Calu3 (cell line): Measurements from ENCODE around the gene ATG101. TPM values are rescaled to one million over a fixed set of nuclear protein-coding genes. Genes with fewer than 3 reads are reported as not detected.

Experiments used
- BruUV-seq: library from RNA; stranded (reverse); fragments of 400-500 nt; replicated peaks from 2 replicates; lab custom pipeline; 2021; lab: Mats Ljungman, UMichigan
- CTCF ChIA-PET: fragments of 300-600 bp; sonication (Branson Sonifier 250); formaldehyde crosslinking; loops from one replicate; lab custom pipeline; 2022; ENCODE audit warnings: antibody characterized with exemption; lab: Charles Lee
- DNase-seq: peaks from one replicate; pipeline ENCODE4 v3.0.0; 2022
- H3K27ac Mint-ChIP-seq: one replicate; pipeline ENCODE4 v1.8.0; 2022; ENCODE audit warnings: mixed read lengths; ENCODE audit not compliant: unreplicated experiment
- H3K27me3 Mint-ChIP-seq: one replicate; pipeline ENCODE4 v1.8.0; 2022; ENCODE audit warnings: mixed read lengths; ENCODE audit not compliant: unreplicated experiment
- H3K36me3 Mint-ChIP-seq: one replicate; pipeline ENCODE4 v1.8.0; 2022; ENCODE audit warnings: mild to moderate bottlenecking, moderate library complexity, mixed read lengths; ENCODE audit not compliant: insufficient read depth, unreplicated experiment
- H3K4me1 Mint-ChIP-seq: one replicate; pipeline ENCODE4 v1.8.0; 2022; ENCODE audit warnings: mild to moderate bottlenecking, low read depth, mixed read lengths; ENCODE audit not compliant: unreplicated experiment
- H3K4me3 Mint-ChIP-seq: one replicate; pipeline ENCODE4 v1.8.0; 2022; ENCODE audit warnings: mild to moderate bottlenecking, low read depth, moderate library complexity, mixed read lengths; ENCODE audit not compliant: unreplicated experiment
- H3K9me3 Mint-ChIP-seq: one replicate; pipeline ENCODE4 v1.8.0; 2022; ENCODE audit warnings: low read depth, mixed read lengths; ENCODE audit not compliant: unreplicated experiment
- intact Hi-C: fragments of 100-400 bp; cut with micrococcal nuclease; formaldehyde crosslinking; loops from one replicate; pipeline ENCODE4 v1.10.0; 2022; ENCODE audit not compliant: unreplicated experiment
- total RNA-seq: library from RNA; stranded (reverse); gene quantifications from 2 replicates; pipeline ENCODE4 v1.2.3, GENCODE V29; 2022
- TF ChIP-seq, protein P1 (sequence below): fragments of 200-600 bp; IDR thresholded peaks from one replicate; pipeline ENCODE4 v1.8.0; 2022; ENCODE audit warnings: antibody characterized with exemption; ENCODE audit not compliant: unreplicated experiment

ATG101 gene
- total RNA-seq, 1 experiment from 2014 or later: 32.8 TPM

DNA sequence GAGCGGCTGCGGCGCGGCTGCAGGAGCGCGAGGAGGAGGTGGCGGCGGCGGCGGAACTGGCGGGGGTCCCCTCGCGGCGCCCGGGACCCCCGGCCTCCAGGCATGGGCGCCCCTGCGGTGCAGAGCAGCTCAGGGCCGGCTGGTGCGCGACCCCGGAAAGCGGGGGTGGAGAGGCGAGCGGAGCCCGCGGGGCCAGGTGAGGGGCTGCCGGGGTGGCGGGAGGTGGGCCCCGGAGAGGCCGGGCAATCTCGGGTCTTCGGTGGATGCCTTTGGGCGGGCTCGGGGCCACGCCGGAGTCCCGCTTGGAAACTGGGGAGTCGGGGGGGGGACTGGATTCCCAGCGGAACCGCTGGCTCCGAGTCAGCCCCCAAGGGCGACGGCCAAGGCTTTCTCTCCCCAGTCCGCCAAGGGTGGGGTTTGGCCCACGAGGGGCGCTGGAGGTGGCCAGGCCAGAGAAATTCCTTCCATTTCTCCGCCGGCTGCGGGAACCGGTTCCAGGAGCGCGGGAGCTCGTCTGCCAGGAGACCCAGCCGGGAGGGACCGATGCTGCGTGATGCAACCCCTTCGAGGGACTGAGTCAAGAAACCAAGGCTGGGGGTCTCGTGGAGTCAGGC lies 32.4 kb upstream of the ATG101 start:
- CTCF ChIA-PET: interaction anchor here (0.5 to 1.2 kb wide), 3 partner anchors 45 to 796 kb away, joined by 3 to 6 read pairs (median 4); no protein-coding TSS in a partner anchor
- no TSS peak for BruUV-seq

GRCh38 chr12:52038447-52038846 lies 31.3 kb upstream of the ATG101 start:
- intact Hi-C loops: no loop called here

More for the DNA sequence above, 32.4 kb upstream of the ATG101 start:
- peak overlapping the region; percentile 74 for H3K4me3 Mint-ChIP-seq
- intact Hi-C loops: no loop called here
- peaks cover 6% of the 10 kb centered on the region for H3K4me1 Mint-ChIP-seq
- no peaks in the 10 kb centered on the region for H3K9me3 Mint-ChIP-seq
- peak; percentile 58 for DNase-seq
- TF ChIP-seq, protein P1, sequence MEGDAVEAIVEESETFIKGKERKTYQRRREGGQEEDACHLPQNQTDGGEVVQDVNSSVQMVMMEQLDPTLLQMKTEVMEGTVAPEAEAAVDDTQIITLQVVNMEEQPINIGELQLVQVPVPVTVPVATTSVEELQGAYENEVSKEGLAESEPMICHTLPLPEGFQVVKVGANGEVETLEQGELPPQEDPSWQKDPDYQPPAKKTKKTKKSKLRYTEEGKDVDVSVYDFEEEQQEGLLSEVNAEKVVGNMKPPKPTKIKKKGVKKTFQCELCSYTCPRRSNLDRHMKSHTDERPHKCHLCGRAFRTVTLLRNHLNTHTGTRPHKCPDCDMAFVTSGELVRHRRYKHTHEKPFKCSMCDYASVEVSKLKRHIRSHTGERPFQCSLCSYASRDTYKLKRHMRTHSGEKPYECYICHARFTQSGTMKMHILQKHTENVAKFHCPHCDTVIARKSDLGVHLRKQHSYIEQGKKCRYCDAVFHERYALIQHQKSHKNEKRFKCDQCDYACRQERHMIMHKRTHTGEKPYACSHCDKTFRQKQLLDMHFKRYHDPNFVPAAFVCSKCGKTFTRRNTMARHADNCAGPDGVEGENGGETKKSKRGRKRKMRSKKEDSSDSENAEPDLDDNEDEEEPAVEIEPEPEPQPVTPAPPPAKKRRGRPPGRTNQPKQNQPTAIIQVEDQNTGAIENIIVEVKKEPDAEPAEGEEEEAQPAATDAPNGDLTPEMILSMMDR: no peak
- H3K27me3 Mint-ChIP-seq: no peaks in the 10 kb centered on the region
- peak overlapping the region; percentile 58 for H3K27ac Mint-ChIP-seq
- H3K36me3 Mint-ChIP-seq: peaks cover 37% of the 10 kb centered on the region

GRCh38 chr12:52041035-52041434 lies 28.7 kb upstream of the ATG101 start:
- Mint-ChIP-seq H3K27me3 (no peaks in the 10 kb centered on the region), H3K27ac (no peak overlapping the region), H3K4me1 (no peaks in the 10 kb centered on the region), H3K4me3 (no peak overlapping the region), H3K36me3 (peaks cover 38% of the 10 kb centered on the region), H3K9me3 (no peaks in the 10 kb centered on the region)
- intact Hi-C loops: no loop called here
- TF ChIP-seq, protein P1: no peak
- CTCF ChIA-PET: no interaction called here
- BruUV-seq: no TSS peak
- DNase-seq: no peak

More at GRCh38 chr12:52038447-52038846, 31.3 kb upstream of the ATG101 start:
- Mint-ChIP-seq H3K9me3 (no peaks in the 10 kb centered on the region), H3K27me3 (no peaks in the 10 kb centered on the region), H3K4me3 (peak overlapping the region; percentile 74), H3K36me3 (peaks cover 29% of the 10 kb centered on the region), H3K4me1 (no peaks in the 10 kb centered on the region), H3K27ac (no peak overlapping the region)
- BruUV-seq: TSS peak; percentile 76
- no peak for DNase-seq
- TF ChIP-seq, protein P1: no peak
- CTCF ChIA-PET: interaction anchor here (1.0 kb wide), 1 partner anchor 13 kb away, joined by 3 read pairs; the partner anchor contains the start of gene NR4A1

GRCh38 chr12:52041695-52042123 lies 28.1 kb upstream of the ATG101 start:
- DNase-seq: no peak
- Mint-ChIP-seq H3K4me1 (no peaks in the 10 kb centered on the region), H3K4me3 (no peak overlapping the region), H3K27me3 (no peaks in the 10 kb centered on the region), H3K9me3 (no peaks in the 10 kb centered on the region), H3K36me3 (peaks cover 38% of the 10 kb centered on the region), H3K27ac (no peak overlapping the region)
- intact Hi-C loops: no loop called here
- no TSS peak for BruUV-seq
- CTCF ChIA-PET: no interaction called here
- TF ChIP-seq, protein P1: no peak
